Epithelial cell of alveolus of lung (primary cell): ENCODE measurements around the gene CDC23. TPM values are rescaled to one million over a fixed set of nuclear protein-coding genes. Genes with fewer than 3 reads are reported as not detected.

Experiments used
- total RNA-seq: library from RNA; depleted of rRNA; stranded (reverse); fragments of >200 nt; gene quantifications from 2 replicates; pipeline ENCODE4 v1.2.1, GENCODE V29; 2015

The CDC23 gene
- 16.8 and 19.7 TPM in 2 replicates for total RNA-seq

DNA sequence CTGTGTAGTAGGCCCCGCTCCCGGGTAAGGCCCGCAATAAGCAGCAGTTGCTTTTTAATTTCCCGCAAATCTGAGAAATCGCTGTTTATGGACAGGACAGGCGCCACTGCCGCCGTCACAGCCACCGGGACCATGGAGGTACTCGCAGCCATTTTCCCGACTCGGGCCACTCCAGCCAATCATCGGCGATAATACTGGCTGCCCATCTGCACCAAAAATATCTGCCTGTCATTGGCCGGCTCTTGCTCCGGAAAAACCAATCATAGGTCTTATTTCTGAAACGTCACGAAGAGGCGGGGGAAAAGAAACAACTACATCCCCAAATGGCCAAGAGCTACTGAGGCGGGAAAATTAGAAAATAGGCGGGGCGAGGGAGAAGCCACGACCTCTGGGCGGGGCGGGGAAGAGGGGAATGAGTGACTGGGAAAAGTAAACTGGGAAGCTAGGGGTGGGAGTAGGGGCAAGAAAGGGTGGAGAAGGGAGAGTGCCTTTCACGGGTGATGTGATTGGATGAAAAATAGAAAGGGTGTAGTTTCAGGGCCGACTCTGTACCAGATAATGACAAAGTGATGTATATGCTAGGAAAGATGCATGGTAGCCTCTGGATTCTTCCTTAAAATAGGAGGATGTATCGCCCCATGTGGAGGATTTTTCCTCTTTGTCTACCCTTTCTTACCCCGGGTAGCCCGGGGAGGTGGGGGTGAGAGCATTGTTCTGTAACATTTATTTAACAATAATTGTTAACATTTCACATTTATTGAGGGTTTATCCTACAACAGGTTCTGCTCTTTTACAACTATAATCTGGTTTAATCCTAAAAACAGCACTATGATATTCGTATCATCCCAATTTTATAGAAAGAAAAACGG lies at the start of gene CDC23:
CDC23 (minus strand) TSS at position 163 of the 869 bp plus-strand sequence; CDS start at position 152, 11 bp downstream.

DNA sequence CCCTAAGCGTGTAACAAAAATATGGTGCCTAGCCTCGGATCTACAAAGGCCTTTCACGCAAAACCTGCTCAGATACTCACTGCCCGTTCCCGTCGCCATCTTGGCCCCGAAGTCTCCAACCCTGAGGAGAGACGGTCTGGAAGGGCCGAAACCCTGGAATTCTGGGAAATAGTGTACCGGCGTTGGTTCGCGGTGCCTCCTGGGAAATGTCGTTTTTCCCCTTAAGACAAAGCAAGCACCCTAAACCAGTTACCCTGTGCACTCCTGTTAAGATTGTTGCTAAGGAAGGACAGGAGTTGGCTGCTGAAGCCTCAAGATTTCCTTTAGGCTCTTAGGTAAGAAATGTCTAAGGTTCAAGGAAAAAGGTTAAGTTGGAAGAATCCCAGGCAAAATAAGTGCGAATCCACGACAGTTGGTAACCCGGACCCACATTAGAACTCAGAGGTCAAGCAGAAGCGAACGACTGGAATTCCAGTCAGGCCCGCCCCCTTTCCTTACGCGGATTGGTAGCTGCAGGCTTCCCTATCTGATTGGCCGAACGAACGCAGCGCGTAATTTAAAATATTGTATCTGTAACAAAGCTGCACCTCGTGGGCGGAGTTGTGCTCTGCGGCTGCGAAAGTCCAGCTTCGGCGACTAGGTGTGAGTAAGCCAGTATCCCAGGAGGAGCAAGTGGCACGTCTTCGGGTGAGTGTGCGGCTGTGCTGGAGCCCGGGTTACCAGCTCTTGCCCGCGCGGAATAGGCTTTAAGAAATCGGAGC lies 34.4 kb downstream of the CDC23 start, which contains the start of the genes BRD8 and KIF20A:
BRD8 (minus strand) TSS at position 115 of the 761 bp plus-strand sequence; CDS start at position 99, 16 bp downstream.
KIF20A (plus strand) TSS at position 597 of the 761 bp plus-strand sequence. CDS start 569 bp downstream, outside the sequence.

GRCh38 chr5:138138949-138139780 lies 74.0 kb downstream of the CDC23 start, which contains the start of gene NME5:
NME5 (minus strand) TSS chr5:138139428; CDS start chr5:138138780, 648 bp downstream.

Other genes with a start within 250 kb of the CDC23 start
- 5.6 and 9.7 TPM in 2 replicates for gene FAM13B, start 180.2 kb downstream of the CDC23 start, total RNA-seq
- gene WNT8A, start 129.3 kb downstream of the CDC23 start, total RNA-seq = not detected in 2 replicates
- 1.4 and 1.7 TPM in 2 replicates for gene NME5, start 73.9 kb downstream of the CDC23 start, total RNA-seq
- 20.0 and 68.6 TPM in 2 replicates for gene BRD8, start 34.7 kb downstream of the CDC23 start, total RNA-seq
- gene KIF20A, start 34.2 kb downstream of the CDC23 start, total RNA-seq = 35.4 and 44.1 TPM in 2 replicates
- not detected in 2 replicates for gene GFRA3, start 61.3 kb upstream of the CDC23 start, total RNA-seq
- 8.5 and 11.1 TPM in 2 replicates for gene CDC25C, start 118.5 kb upstream of the CDC23 start, total RNA-seq
- gene FAM53C, start 124.9 kb upstream of the CDC23 start, total RNA-seq = 25.9 and 41.4 TPM in 2 replicates
- gene KDM3B, start 139.4 kb upstream of the CDC23 start, total RNA-seq = 31.3 and 44.5 TPM in 2 replicates
- 11.3 and 28.3 TPM in 2 replicates for gene REEP2, start 225.7 kb upstream of the CDC23 start, total RNA-seq